Natural killer cell (primary cell): ENCODE data around the gene ENC1. TPM values are rescaled to one million over a fixed set of nuclear protein-coding genes. Genes with fewer than 3 reads are reported as not detected.

Experiments used
- ATAC-seq, 3 donors: fragments of 150-1000 bp in 2 of 3; fragments of 200-7000 bp in 1 of 3; cut with Tn5 transposase; 1 replicate in 1 of 3; 2 replicates in 2 of 3; pipeline ENCODE4 v1.10.0; 2021; ENCODE audit warnings: mild to moderate bottlenecking in 2 of 3, moderate library complexity in 2 of 3
- DNase-seq, 2 donors: peaks; one replicate each; pipeline versions ENCODE4 v3.0.0 to v3.0.0-alpha.2; 2013 to 2021; ENCODE audit warnings: mixed read lengths in 1 of 2
- H3K27ac ChIP-seq: one replicate; pipeline ENCODE4 v1.5.1; 2013; ENCODE audit warnings: mild to moderate bottlenecking, low read length
- H3K27me3 ChIP-seq: one replicate; pipeline ENCODE4 v1.6.1; 2013; ENCODE audit warnings: low read length; ENCODE audit not compliant: control insufficient read depth, insufficient read depth
- H3K36me3 ChIP-seq: one replicate; pipeline ENCODE4 v1.6.1; 2013; ENCODE audit warnings: low read length; ENCODE audit not compliant: control insufficient read depth, insufficient read depth
- H3K4me1 ChIP-seq: one replicate; pipeline ENCODE4 v1.6.1; 2013; ENCODE audit warnings: low read length; ENCODE audit not compliant: control insufficient read depth, insufficient read depth
- H3K4me3 ChIP-seq: one replicate; pipeline ENCODE4 v1.5.1; 2013; ENCODE audit warnings: low read length
- H3K9me3 ChIP-seq: one replicate; pipeline ENCODE4 v1.6.1; 2013; ENCODE audit warnings: low read length; ENCODE audit not compliant: control insufficient read depth, insufficient read depth
- H3K27ac Mint-ChIP-seq, 2 donors: one replicate each; pipeline ENCODE4 v1.8.0; 2022; ENCODE audit warnings: mild to moderate bottlenecking in 2 of 2, mixed read lengths in 2 of 2, moderate library complexity in 1 of 2
- H3K27me3 Mint-ChIP-seq, 2 donors: one replicate each; pipeline ENCODE4 v1.8.0; 2022; ENCODE audit warnings: low read depth in 2 of 2, mixed read lengths in 2 of 2
- H3K36me3 Mint-ChIP-seq: one replicate; pipeline ENCODE4 v1.8.0; 2022; ENCODE audit warnings: mixed read lengths
- H3K4me1 Mint-ChIP-seq, 2 donors: one replicate each; pipeline ENCODE4 v1.8.0; 2022; ENCODE audit warnings: mixed read lengths in 2 of 2
- H3K4me3 Mint-ChIP-seq: one replicate; pipeline ENCODE4 v1.8.0; 2022; ENCODE audit warnings: mild to moderate bottlenecking, moderate library complexity, mixed read lengths
- H3K9me3 Mint-ChIP-seq, 2 donors: one replicate each; pipeline ENCODE4 v1.8.0; 2022; ENCODE audit warnings: mixed read lengths in 2 of 2
- CTCF ChIP-seq: fragments of 200-600 bp; IDR thresholded peaks from one replicate; pipeline ENCODE4 v1.8.0; 2022; ENCODE audit warnings: antibody characterized with exemption
- WGBS: methylation state at CpG from one replicate; pipeline ENCODE4 v1.1.7; 2013; ENCODE audit warnings: missing lambda C conversion rate; ENCODE audit not compliant: insufficient coverage; 5-methylcytosine and 5-hydroxymethylcytosine counted together
- intact Hi-C: fragments of 100-400 bp; cut with micrococcal nuclease; formaldehyde crosslinking; loops from one replicate; pipeline ENCODE4 v1.14.2; 2022
- total RNA-seq, 4 donors: library from RNA; stranded (reverse); fragments of 120-200 nt in 1 of 4; gene quantifications; one replicate each; pipeline versions ENCODE4 v1.2.3 to v1.2.4, GENCODE V29; 2013 to 2022

The ENC1 gene
- total RNA-seq, 3 donors from 2014 or later (not counting 1 experiment from before 2014, with no cell fraction given): 89.6 to 133 (median 99.3) TPM

GRCh38 chr5:74647096-74647495 lies 6.6 kb upstream of the ENC1 start:
- no peaks in the 10 kb centered on the region for H3K27me3 Mint-ChIP-seq
- no peak overlapping the region for H3K4me3 Mint-ChIP-seq
- no peaks in the 10 kb centered on the region for H3K36me3 Mint-ChIP-seq
- no peak overlapping the region for H3K27ac Mint-ChIP-seq
- intact Hi-C loops: loop anchor here (10.0 kb wide), 2 partner anchors 592 to 952 kb away; no protein-coding TSS in a partner anchor
- ATAC-seq (no peak), DNase-seq (no peak)
- H3K4me1 ChIP-seq: no peaks in the 10 kb centered on the region
- H3K9me3 ChIP-seq: no peaks in the 10 kb centered on the region
- H3K27me3 ChIP-seq: peaks cover 2% of the 10 kb centered on the region
- no peak overlapping the region for H3K4me3 ChIP-seq
- H3K9me3 Mint-ChIP-seq: no peaks in the 10 kb centered on the region
- no peak for TF ChIP-seq CTCF
- H3K4me1 Mint-ChIP-seq: peaks cover 7 to 8% of the 10 kb centered on the region in 2 donors
- no peaks in the 10 kb centered on the region for H3K36me3 ChIP-seq
- no peak overlapping the region for H3K27ac ChIP-seq
- WGBS: 80% methylated on average over 1 of the region's 1 CpG

GRCh38 chr5:74643111-74643562 lies 2.6 kb upstream of the ENC1 start:
- no peak for DNase-seq
- Mint-ChIP-seq H3K4me1 (peaks cover 33 to 43% of the 10 kb centered on the region in 2 donors), H3K4me3 (no peak overlapping the region), H3K36me3 (no peaks in the 10 kb centered on the region), H3K27ac (no peak overlapping the region), H3K9me3 (no peaks in the 10 kb centered on the region), H3K27me3 (no peaks in the 10 kb centered on the region)
- H3K36me3 ChIP-seq: no peaks in the 10 kb centered on the region
- H3K27ac ChIP-seq: no peak overlapping the region
- intact Hi-C loops: loop anchor here (5.0 to 10.0 kb wide), 3 partner anchors 316 to 948 kb away; no protein-coding TSS in a partner anchor
- H3K4me3 ChIP-seq: no peak overlapping the region
- no peaks in the 10 kb centered on the region for H3K9me3 ChIP-seq
- no peak for TF ChIP-seq CTCF
- H3K27me3 ChIP-seq: no peaks in the 10 kb centered on the region
- no peak for ATAC-seq
- 76% methylated on average over 4 of the region's 4 CpGs for WGBS
- peaks cover 27% of the 10 kb centered on the region for H3K4me1 ChIP-seq

- H3K27me3 Mint-ChIP-seq: no peaks in the 10 kb centered on the region
Observed at GRCh38 chr5:74642543-74642863, 2.0 kb upstream of the ENC1 start.

More at GRCh38 chr5:74642543-74642863, 2.0 kb upstream of the ENC1 start:
- Histone ChIP-seq H3K4me3 (no peak overlapping the region), H3K27ac (no peak overlapping the region), H3K27me3 (no peaks in the 10 kb centered on the region), H3K36me3 (no peaks in the 10 kb centered on the region), H3K4me1 (peaks cover 27% of the 10 kb centered on the region), H3K9me3 (no peaks in the 10 kb centered on the region)
- Mint-ChIP-seq H3K36me3 (no peaks in the 10 kb centered on the region), H3K27ac (no peak overlapping the region), H3K9me3 (no peaks in the 10 kb centered on the region), H3K4me3 (no peak overlapping the region), H3K4me1 (peaks cover 39 to 49% of the 10 kb centered on the region in 2 donors)
- no peak for ATAC-seq
- intact Hi-C loops: loop anchor here (5.0 to 10.0 kb wide), 3 partner anchors 315 to 948 kb away; no protein-coding TSS in a partner anchor
- no peak for TF ChIP-seq CTCF
- no peak for DNase-seq
- 59% methylated on average over 4 of the region's 6 CpGs for WGBS
